Activated naive CD4-positive, alpha-beta T cell treated with anti-CD3 and anti-CD28 coated beads, Interleukin-2, amount 50 U/mL, for 16 hours (primary cell): ENCODE data around the gene SPSB1.
"Not testable (repeated sequence)": the region's sequence is repeated elsewhere in the genome, so short reads cannot be mapped to it uniquely, and the experiment has no call there.

Experiments used
- DNase-seq: peaks from one replicate; pipeline ENCODE4 v3.0.0-alpha.2; 2020

Gene SPSB1

GRCh38 chr1:9280015-9280860, 12.5 kb upstream of the SPSB1 start:
- peak; percentile 64 for DNase-seq

GRCh38 chr1:9281071-9281827, 11.4 kb upstream of the SPSB1 start:
- DNase-seq: no peak

GRCh38 chr1:9281908-9282695, 10.6 kb upstream of the SPSB1 start:
- no peak for DNase-seq

- DNase-seq: no peak
Measured at GRCh38 chr1:9282696-9282955, 10.1 kb upstream of the SPSB1 start.

DNA sequence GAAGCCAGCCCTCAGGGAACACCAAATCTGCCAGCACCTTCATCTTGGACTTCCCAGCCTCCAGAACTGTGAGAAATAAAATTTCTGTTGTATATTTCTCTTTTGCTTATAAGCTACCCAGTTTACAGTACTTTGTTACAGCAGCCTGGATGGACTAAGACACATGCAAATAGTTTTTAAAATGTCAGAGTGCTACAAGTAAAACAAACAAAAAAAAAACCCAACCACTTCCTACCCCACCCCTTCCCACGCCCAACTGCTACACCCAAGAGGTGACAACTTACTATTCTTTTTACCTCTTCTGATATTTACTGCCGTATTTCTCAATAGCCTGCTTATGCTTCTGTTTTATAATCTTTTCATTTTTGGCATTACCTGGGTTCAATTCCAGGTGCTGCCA, 8.6 kb upstream of the SPSB1 start:
- DNase-seq: no peak

DNA sequence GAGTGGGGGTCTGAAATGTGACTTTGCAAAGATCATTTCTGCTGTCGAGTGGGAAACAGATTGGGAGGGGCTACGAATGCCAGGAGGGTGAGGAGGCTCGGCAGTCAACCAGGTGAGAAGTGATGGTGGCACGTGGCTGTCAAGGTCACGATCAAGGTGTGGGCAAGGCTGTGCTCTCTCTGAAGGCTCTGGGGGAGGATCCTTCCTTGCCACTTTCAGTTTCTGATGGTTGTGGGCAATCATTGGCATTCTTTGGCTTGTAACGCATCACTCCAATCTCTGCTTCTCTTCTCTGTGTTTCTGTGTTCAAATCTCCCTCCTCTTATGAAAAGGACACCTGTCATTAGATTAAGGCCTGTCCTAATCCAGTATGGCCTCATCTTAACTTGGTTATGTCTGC, 6.1 kb upstream of the SPSB1 start:
- no peak for DNase-seq

DNA sequence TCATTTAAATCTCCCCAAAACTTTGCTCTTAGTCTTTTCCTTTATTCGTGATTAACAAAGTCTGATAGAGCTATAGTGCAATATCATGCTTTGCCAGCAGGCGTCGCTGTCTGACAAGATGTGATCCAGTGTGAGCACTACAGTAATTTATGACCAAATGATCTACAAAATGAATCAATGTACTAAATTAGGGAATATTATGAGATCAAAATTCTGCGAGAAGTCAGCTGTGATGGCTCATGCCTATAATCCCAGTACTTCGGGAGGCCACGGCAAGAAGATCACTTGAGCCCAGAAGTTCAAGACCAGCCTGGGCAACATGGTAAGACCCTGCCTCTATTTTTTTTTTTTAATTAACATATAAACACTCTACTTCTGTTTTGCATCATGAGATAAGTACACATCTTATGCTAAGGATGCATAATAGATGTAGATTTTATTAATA, 3.6 kb upstream of the SPSB1 start:
- peak; percentile 85 for DNase-seq

GRCh38 chr1:9289711-9290485, 2.8 kb upstream of the SPSB1 start:
- DNase-seq: peak; percentile 54

- no peak for DNase-seq
Measured at GRCh38 chr1:9291914-9292360, 757 bp upstream of the SPSB1 start.

GRCh38 chr1:9293241-9293532, 493 bp downstream of the SPSB1 start:
- no peak for DNase-seq

DNA sequence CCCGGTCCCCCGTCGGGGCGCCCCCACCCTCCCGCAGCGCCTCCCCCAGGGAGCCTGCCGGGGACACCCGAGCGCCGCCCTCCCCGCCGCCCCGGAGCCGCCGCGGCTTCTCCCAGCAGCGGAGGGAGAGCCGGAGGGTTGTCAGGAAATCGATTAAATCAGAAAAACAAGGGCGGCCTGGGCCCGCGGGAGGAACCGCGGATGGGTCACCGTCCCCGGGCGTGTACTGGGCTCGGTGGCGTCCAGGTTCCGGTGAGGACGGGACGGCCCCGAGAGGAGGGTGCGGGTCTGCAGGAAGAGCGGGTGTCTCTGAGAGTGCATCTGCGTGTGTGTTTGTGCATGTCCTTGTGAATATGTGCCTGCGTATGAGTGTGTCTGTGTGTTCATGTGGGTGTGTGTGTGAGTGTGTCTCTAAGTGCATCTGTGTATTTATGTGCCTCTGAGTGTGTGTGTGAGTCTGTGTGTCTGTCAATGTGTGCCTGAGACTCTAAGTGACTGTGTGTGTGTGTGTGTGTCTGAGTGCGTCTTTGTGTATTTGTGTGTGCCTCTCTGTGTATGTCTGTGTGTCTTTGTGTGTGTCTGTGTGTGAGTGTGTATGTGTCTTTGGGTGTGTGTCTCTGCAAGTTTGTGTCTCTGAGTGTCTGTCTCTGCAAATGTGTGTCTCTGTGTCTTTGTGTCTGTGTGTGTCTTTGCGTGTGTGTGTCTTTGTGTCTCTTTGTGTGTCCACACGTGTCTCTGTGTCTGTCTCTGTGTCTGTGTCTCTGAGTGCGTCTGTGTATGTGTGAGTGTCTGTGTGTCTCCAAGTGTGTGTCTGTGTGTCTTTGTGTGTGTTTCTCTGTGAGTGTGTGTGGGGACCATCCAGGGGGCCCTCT, 1.1 kb downstream of the SPSB1 start:
- peak; percentile 39 for DNase-seq

DNA sequence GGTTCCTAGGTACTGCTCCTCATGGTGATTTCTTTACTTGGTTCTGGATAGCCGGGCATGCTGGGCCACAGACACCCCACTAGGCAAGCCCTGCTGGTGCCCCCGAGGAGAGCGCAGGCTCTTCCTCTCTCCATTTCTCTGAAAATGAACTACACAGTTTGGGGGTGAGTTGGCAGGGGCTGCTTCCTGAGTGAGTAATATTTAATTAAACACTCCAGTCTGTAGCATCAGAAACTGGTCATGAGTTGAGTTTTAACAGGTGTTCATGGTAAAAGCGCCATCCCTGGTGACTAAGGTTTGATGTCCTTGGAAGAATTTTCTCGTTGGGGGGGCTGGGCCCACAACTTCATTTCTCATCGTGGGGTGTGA, 1.7 kb downstream of the SPSB1 start:
- peak; percentile 32 for DNase-seq

- DNase-seq: no peak
Measured at GRCh38 chr1:9294910-9295636, 2.4 kb downstream of the SPSB1 start.

DNA sequence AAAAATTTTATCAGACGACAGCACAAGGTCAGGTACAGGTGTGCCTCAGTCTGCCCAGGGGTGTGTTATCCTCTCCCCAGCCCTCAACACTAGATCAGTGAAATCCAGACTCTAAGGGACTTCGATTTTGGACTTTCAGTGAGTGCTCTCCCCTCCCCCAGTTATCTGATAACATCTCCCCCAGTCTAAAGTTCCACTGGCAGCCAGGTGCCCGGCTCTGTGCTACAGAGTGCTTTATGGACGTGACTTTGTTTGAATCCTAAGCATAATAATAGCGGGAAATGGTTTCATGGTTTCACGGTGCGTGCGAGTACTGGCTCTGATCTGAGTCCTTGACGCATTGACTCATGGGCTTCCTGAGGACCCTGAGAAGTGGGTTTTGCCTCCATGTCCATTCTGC, 3.2 kb downstream of the SPSB1 start:
- no peak for DNase-seq

DNA sequence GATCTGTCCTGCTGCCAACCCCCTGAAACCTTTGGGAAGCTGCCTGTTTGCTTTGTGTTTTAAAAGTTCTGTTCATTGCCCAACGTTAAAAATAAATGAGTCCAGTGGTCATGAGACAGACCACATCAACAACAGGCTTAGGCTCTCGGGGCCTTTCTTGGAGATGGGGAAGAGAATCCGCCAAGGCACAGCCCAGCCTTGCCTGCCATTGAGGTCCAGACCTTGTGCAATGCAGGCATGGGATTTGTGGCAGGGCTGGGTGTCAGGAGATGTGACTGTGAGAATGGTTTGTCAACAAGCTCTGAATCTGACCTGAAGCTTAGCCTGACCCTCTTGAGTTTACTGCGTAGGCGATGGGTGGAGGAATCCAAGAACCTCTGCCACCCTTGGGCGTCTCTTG, 4.2 kb downstream of the SPSB1 start:
- no peak for DNase-seq

DNA sequence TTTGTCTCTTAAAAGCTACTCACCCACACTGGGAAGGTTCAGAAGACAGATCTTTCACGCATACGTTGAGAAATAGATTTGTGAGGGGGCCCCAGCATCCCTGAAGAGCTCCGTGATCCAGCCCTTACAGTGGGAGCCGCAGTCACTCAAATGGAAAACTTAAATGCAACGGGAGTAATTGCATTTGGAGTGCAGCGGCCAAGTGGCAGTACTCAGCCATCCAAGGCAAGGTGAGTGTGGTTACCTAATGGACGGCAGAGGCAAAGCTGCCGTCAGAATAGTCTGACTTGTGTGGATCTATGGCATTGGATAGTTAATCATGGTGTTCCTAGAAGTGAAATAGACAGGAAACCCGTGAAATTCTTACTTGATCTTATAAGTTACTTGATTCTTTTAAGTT, 5.1 kb downstream of the SPSB1 start:
- DNase-seq: no peak

DNA sequence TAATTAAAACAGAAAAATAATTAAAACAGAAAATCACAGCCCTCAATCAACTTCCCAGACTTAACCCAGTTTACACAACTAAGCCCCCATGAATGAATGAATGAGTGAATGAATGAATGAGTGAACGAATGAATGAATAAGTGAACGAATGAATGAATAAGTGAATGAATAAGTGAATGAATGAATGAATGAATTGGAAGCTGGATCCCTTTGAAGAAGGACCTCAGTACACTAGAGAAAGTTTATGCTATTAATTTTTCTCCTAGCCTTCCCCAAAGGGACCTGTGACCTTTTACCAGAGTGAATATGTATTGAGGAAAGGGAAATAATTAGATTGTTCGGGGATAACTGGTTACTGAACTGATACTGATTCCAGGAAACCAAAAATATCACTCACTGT, 5.6 kb downstream of the SPSB1 start:
- no peak for DNase-seq

- not testable (repeated sequence) for DNase-seq
Measured at GRCh38 chr1:9299571-9300541, 7.2 kb downstream of the SPSB1 start.

DNA sequence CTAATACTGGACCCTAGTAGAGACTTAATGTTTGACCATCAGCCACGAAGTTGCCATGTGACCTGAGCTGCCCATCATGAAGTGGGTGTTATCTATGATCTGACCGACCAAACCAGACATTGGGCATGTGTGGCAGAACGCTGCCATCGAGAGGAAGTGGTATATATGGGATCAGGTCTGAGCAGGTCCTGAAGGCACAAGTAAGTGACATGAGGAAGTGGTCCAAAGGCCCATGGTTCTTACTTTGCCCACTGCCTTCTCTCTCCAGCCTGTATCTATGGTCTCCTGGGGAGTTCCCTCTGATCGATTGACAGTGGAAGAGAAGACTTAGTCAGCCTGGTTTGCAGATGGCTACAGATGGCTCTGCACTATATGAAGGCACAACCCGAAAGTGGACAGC, 7.9 kb downstream of the SPSB1 start:
- no peak for DNase-seq
